ENCODE data around the gene RGS12. TPM values are rescaled to one million over a fixed set of nuclear protein-coding genes. Genes with fewer than 3 reads are reported as not detected.

Gene RGS12
- total and polyA plus RNA-seq, 2 of the 8 experiments (the other 6 are each of a cell fraction or from before 2014, with no cell fraction given): 6.0 to 16.4 TPM

DNA sequence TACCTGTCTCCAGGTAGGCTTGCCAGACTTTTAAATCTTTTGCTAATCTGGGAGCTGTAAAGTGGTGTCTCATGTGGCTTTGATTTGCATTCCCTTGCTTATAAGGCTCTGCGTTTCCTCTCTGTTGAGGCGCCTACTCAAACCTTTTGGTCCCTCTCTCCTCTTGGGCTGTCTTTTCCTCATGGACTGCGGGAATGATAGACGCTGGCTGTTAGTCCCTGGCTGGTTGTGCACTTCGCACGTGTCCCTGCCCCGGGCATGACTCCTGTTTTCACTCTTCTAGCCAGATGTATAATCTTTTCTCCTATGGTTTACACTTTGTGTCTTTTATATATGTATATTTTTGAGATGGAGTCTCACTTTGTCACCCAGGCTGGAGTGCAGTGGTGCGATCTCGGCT is 39.7 kb downstream of the RGS12 start:
- no peak overlapping the region for H2BK20ac ChIP-seq (ENCODE audit: low read length)
- H3K79me2 ChIP-seq (ENCODE audit: control insufficient read depth in 1 of 2, insufficient read depth in 2 of 2, low read length in 2 of 2): no peaks in the 10 kb centered on the region
- H4K20me1 ChIP-seq (replicated peaks in 1 of 2; ENCODE audit: control insufficient read depth in 1 of 2, insufficient read depth in 2 of 2, low read length in 2 of 2): peaks cover 7% of the 10 kb centered on the region in 2 experiments
- H3K23ac ChIP-seq (ENCODE audit: insufficient read length): no peak overlapping the region
- no peak overlapping the region for H4K91ac ChIP-seq (replicated peaks; ENCODE audit: insufficient read length, low read length)
- H3K79me1 ChIP-seq (ENCODE audit: low read depth, low read length): no peaks in the 10 kb centered on the region; the same call in none of the 2 replicates
- no peak overlapping the region for H2BK15ac ChIP-seq (ENCODE audit: low read length)
- no peaks in the 10 kb centered on the region for H3K27me3 ChIP-seq (replicated peaks in 1 of 4; ENCODE audit: control insufficient read depth in 3 of 4, extremely low read depth in 1 of 4, insufficient read depth in 3 of 4, low read length in 3 of 4)
- DNase-seq (ENCODE audit: low read depth in 1 of 2, low spot score in 2 of 2) (no peak), FAIRE-seq (no peak)
- no peak overlapping the region for H2BK5ac ChIP-seq (ENCODE audit: low read depth, low read length)
- ChIA-PET CTCF (ENCODE audit: partially characterized antibody) (interaction anchor here (0.6 to 12.2 kb wide), 5 partner anchors 12 to 222 kb away, joined by 3 to 124 read pairs (median 10); no protein-coding TSS in a partner anchor), POLR2A (ENCODE audit: partially characterized antibody) (no interaction called here)
- H3K56ac ChIP-seq (replicated peaks; ENCODE audit: insufficient read length, low read depth, low read length): no peak overlapping the region
- H3K9ac ChIP-seq (replicated peaks in 1 of 4; ENCODE audit: extremely low read depth in 1 of 4, low read depth in 3 of 4, low read length in 3 of 4): no peak overlapping the region
- no peaks in the 10 kb centered on the region for H3K36me3 ChIP-seq (ENCODE audit: control insufficient read depth in 2 of 4, insufficient read depth in 4 of 4, low read length in 3 of 4)
- TF ChIP-seq ASH2L (IDR thresholded peaks at IDR 0.05; ENCODE audit: low read length) (no peak), SUZ12 (IDR thresholded peaks at IDR 0.05; ENCODE audit: low read length) (no peak), SP1 (IDR thresholded peaks at IDR 0.05; ENCODE audit: low read depth, low read length) (no peak), SIX5 (IDR thresholded peaks at IDR 0.05; ENCODE audit: low read depth, low read length) (no peak), EZH2 (IDR thresholded peaks at IDR 0.05; ENCODE audit: low read depth, low read length, severe bottlenecking) (no peak), GABPA (IDR thresholded peaks at IDR 0.05; ENCODE audit: borderline replicate concordance, insufficient read depth, low read length) (no peak), CBX5 (IDR thresholded peaks at IDR 0.05; ENCODE audit: low read depth, low read length) (no peak), SIN3A (conservative IDR thresholded peaks at IDR 0.05 in 1 of 2, IDR thresholded peaks at IDR 0.05 in 1 of 2; ENCODE audit: low read depth in 1 of 2, low read length in 2 of 2) (no peak)
- no peak overlapping the region for H3K4ac ChIP-seq (replicated peaks; ENCODE audit: insufficient read length, low read depth, low read length)
- no peak overlapping the region for H2AK5ac ChIP-seq (ENCODE audit: low read depth, low read length)
- no peak overlapping the region for H3K27ac ChIP-seq (ENCODE audit: low read depth, low read length)
- H4K5ac ChIP-seq (ENCODE audit: insufficient read length, low read depth, low read length): no peak overlapping the region
- no peak overlapping the region for H3K4me2 ChIP-seq (ENCODE audit: insufficient read depth in 1 of 2, low read depth in 2 of 2, low read length in 2 of 2)
- 90% methylated on average over 9 of the region's 9 CpGs; no CpG with 5 or more reads in 1 of the 2 experiments for WGBS, 2 experiments (ENCODE audit: extremely low coverage in 1 of 2, insufficient coverage in 1 of 2, insufficient read length in 1 of 2, insufficient replicate concordance in 2 of 2, low coverage in 1 of 2, low lambda C conversion rate in 2 of 2, missing lambda C conversion rate in 1 of 2)
- H3K18ac ChIP-seq (ENCODE audit: extremely low read depth, low read length): no peak overlapping the region
- no peak overlapping the region for H3K4me3 ChIP-seq (ENCODE audit: extremely low read depth in 1 of 4, insufficient read depth in 2 of 4, low read depth in 3 of 4, low read length in 4 of 4)
- H3K23me2 ChIP-seq (ENCODE audit: low read depth, low read length): no peaks in the 10 kb centered on the region
- H2BK120ac ChIP-seq (replicated peaks; ENCODE audit: low read depth, low read length): no peak overlapping the region
- H4K8ac ChIP-seq (ENCODE audit: extremely low read depth, insufficient read depth, low read length): no peak overlapping the region
- no peak overlapping the region for H3K14ac ChIP-seq (ENCODE audit: insufficient read length)
- H3K9me3 ChIP-seq (ENCODE audit: insufficient read depth in 2 of 2, low read depth in 1 of 2, low read length in 1 of 2): no peaks in the 10 kb centered on the region
- H3K4me1 ChIP-seq (replicated peaks in 1 of 4; ENCODE audit: control insufficient read depth in 3 of 4, insufficient read depth in 4 of 4, low read length in 3 of 4): peaks cover 0 to 2% (median 0%) of the 10 kb centered on the region in 4 experiments; a peak in 3 of 7 replicates
- H2AFZ ChIP-seq (ENCODE audit: low read length): no peak overlapping the region
- no peak overlapping the region for H2BK12ac ChIP-seq (ENCODE audit: low read depth, low read length)

Measured in H1 (cell line).